AG04449 (cell line): ENCODE measurements around the gene SEMA3A.

ENCODE experiments used
- CTCF ChIA-PET: fragments of 350-600 bp; formaldehyde crosslinking; extraction: SDS; loops from one replicate; lab custom pipeline; 2021; ENCODE audit warnings: antibody characterized with exemption; lab: Yijun Ruan, JAX
- POLR2A ChIA-PET: fragments of 400-600, 350-600 bp; formaldehyde crosslinking; extraction: SDS; loops from one replicate; lab custom pipeline; 2020; ENCODE audit warnings: antibody characterized with exemption, inconsistent platforms; lab: Yijun Ruan, JAX
- DNase-seq: peaks from one replicate; pipeline ENCODE4 v3.0.0-alpha.2; 2010; ENCODE audit warnings: low read depth, low spot score
- H3K4me3 ChIP-seq: 2 replicates; pipeline ENCODE4 v1.5.1; 2011; ENCODE audit warnings: low read depth, mild to moderate bottlenecking, control low read depth, low read length
- CTCF ChIP-seq: IDR thresholded peaks from one replicate; pipeline ENCODE4 v1.5.1; 2011; ENCODE audit warnings: mild to moderate bottlenecking, moderate library complexity, low read length, control low read depth, inconsistent platforms; ENCODE audit not compliant: insufficient read depth; ENCODE audit errors: missing control alignments

The SEMA3A gene

GRCh38 chr7:84187087-84187805, 7.3 kb downstream of the SEMA3A start:
- TF ChIP-seq CTCF, result no peak
- DNase-seq, result no peak
- ChIA-PET POLR2A (no interaction called here), CTCF (interaction anchor here (1.0 to 4.0 kb wide), 4 partner anchors 9 to 835 kb away, joined by 3 to 12 read pairs (median 4); no protein-coding TSS in a partner anchor)
- H3K4me3 ChIP-seq, result no peak overlapping the region

GRCh38 chr7:84183741-84184140, 10.8 kb downstream of the SEMA3A start:
- ChIA-PET CTCF (no interaction called here), POLR2A (no interaction called here)
- no peak overlapping the region for H3K4me3 ChIP-seq
- TF ChIP-seq CTCF, result no peak
- no peak for DNase-seq

- CTCF ChIA-PET, result interaction anchor here (0.8 kb wide), 1 partner anchor 12 kb away, joined by 7 read pairs; the partner anchor contains the start of gene SEMA3A
Observed at GRCh38 chr7:84182301-84182700, 12.3 kb downstream of the SEMA3A start.

GRCh38 chr7:84181628-84182027, 13.0 kb downstream of the SEMA3A start:
- DNase-seq, result no peak
- TF ChIP-seq CTCF, result no peak
- H3K4me3 ChIP-seq, result no peak overlapping the region
- POLR2A ChIA-PET, result no interaction called here
- CTCF ChIA-PET, result interaction anchor here (0.7 to 0.9 kb wide), 2 partner anchors 13 to 171 kb away, joined by 3 to 4 read pairs; partner anchors contain the start of gene SEMA3A

More at GRCh38 chr7:84182301-84182700, 12.3 kb downstream of the SEMA3A start:
- no peak overlapping the region for H3K4me3 ChIP-seq
- POLR2A ChIA-PET, result no interaction called here
- DNase-seq, result no peak
- no peak for TF ChIP-seq CTCF

- DNase-seq, result no peak
- ChIA-PET CTCF (interaction anchor here (0.6 to 0.7 kb wide), 2 partner anchors 9 to 10 kb away, joined by 3 read pairs; no protein-coding TSS in a partner anchor), POLR2A (no interaction called here)
- H3K4me3 ChIP-seq, result no peak overlapping the region
- TF ChIP-seq CTCF, result no peak
Observed at GRCh38 chr7:84177758-84178412, 16.7 kb downstream of the SEMA3A start.

GRCh38 chr7:84176716-84177115, 17.9 kb downstream of the SEMA3A start:
- ChIA-PET POLR2A (no interaction called here), CTCF (no interaction called here)
- TF ChIP-seq CTCF, result no peak
- no peak overlapping the region for H3K4me3 ChIP-seq
- no peak for DNase-seq
